Panc1 (cell line): ENCODE data around the gene MYL2. TPM values are rescaled to one million over a fixed set of nuclear protein-coding genes. Genes with fewer than 3 reads are reported as not detected.

ENCODE experiments used
- ATAC-seq: fragments of 200-7000 bp; cut with Tn5 transposase; 2 replicates; pipeline ENCODE4 v1.9.1; 2020; ENCODE audit warnings: mild to moderate bottlenecking, moderate library complexity
- BruUV-seq: library from RNA; stranded (reverse); fragments of 400-500 nt; replicated peaks from 2 replicates; lab custom pipeline; 2021; lab: Mats Ljungman, UMichigan
- CTCF ChIA-PET: fragments of 300-600 bp; sonication (Branson Sonifier 250); formaldehyde crosslinking; loops from one replicate; lab custom pipeline; 2022; ENCODE audit warnings: antibody characterized with exemption; lab: Charles Lee
- POLR2A ChIA-PET: fragments of 300-600 bp; sonication (Branson Sonifier 250); formaldehyde crosslinking; loops from one replicate; lab custom pipeline; 2022; ENCODE audit warnings: antibody characterized with exemption; lab: Charles Lee
- DNase-seq: peaks from one replicate; pipeline ENCODE4 v3.0.0-alpha.2; 2010; ENCODE audit warnings: low read depth, low spot score
- H3K27ac ChIP-seq: 2 replicates; pipeline ENCODE4 v1.5.1; 2011; ENCODE audit warnings: mild to moderate bottlenecking, low read length, inconsistent platforms
- H3K27me3 ChIP-seq: fragments of 200-500 bp; sonication (Bioruptor generic); 2 replicates; pipeline ENCODE4 v1.6.0; 2014; ENCODE audit warnings: low read length, inconsistent platforms; ENCODE audit not compliant: control insufficient read depth, insufficient read depth
- H3K36me3 ChIP-seq: fragments of 200-500 bp; sonication (Bioruptor generic); 2 replicates; pipeline ENCODE4 v1.5.1; 2014; ENCODE audit warnings: inconsistent platforms, mild to moderate bottlenecking, low read length, moderate library complexity; ENCODE audit not compliant: control insufficient read depth, insufficient read depth
- H3K4me1 ChIP-seq: 2 replicates; pipeline ENCODE4 v1.5.1; 2011; ENCODE audit warnings: inconsistent platforms, mild to moderate bottlenecking, low read length, moderate library complexity; ENCODE audit not compliant: control insufficient read depth, insufficient read depth
- H3K4me3 ChIP-seq, 2 experiments: 2 replicates each; pipeline ENCODE4 v1.5.1; 2011 to 2012; ENCODE audit warnings: low read depth in 2 of 2, low read length in 2 of 2, mild to moderate bottlenecking in 2 of 2, inconsistent platforms in 1 of 2, moderate library complexity in 1 of 2
- H3K9me3 ChIP-seq: fragments of 200-500 bp; sonication (Bioruptor generic); 2 replicates; pipeline ENCODE4 v1.5.1; 2014; ENCODE audit warnings: low read depth, mild to moderate bottlenecking, inconsistent platforms, low read length, moderate library complexity; ENCODE audit not compliant: control insufficient read depth, insufficient read depth
- POLR2AphosphoS5 ChIP-seq: IDR thresholded peaks from 2 replicates; pipeline ENCODE4 v1.6.1; 2012; ENCODE audit warnings: mild to moderate bottlenecking, low read depth, low read length, moderate library complexity
- REST ChIP-seq, 2 experiments: IDR thresholded peaks; 2 replicates each; pipeline ENCODE4 v1.6.1; 2011 to 2012; ENCODE audit warnings: low read depth in 2 of 2, control low read depth in 1 of 2, low read length in 1 of 2, mild to moderate bottlenecking in 1 of 2, moderate library complexity in 1 of 2; ENCODE audit not compliant: insufficient read depth in 1 of 2
- SIN3A ChIP-seq: IDR thresholded peaks from 2 replicates; pipeline ENCODE4 v1.6.1; 2012; ENCODE audit warnings: low read depth, mild to moderate bottlenecking, low read length, moderate library complexity, borderline replicate concordance; ENCODE audit not compliant: insufficient read depth
- TCF7L2 ChIP-seq: IDR thresholded peaks from 2 replicates; pipeline ENCODE4 v1.6.1; 2011; ENCODE audit warnings: mild to moderate bottlenecking, low read depth, low read length, inconsistent platforms
- in situ Hi-C: cut with HindIII; loops from 2 replicates; pipeline ENCODE4 v1.10.0; 2016; ENCODE audit warnings: low sequenced_read_pairs, low pct_unique_long_range_greater_than_20kb
- intact Hi-C: fragments of 100-400 bp; cut with micrococcal nuclease; formaldehyde crosslinking; loops from one replicate; pipeline ENCODE4 v1.10.0; 2022; ENCODE audit not compliant: unreplicated experiment
- total RNA-seq: library from RNA; stranded (reverse); gene quantifications from one replicate; pipeline ENCODE4 v1.2.1, GENCODE V29; 2021; ENCODE audit not compliant: unreplicated experiment
- TF ChIP-seq, protein P1 (sequence below): fragments of 450-650 bp; IDR thresholded peaks from 2 replicates; pipeline ENCODE4 v1.5.1; 2017; ENCODE audit warnings: mild to moderate bottlenecking

Gene MYL2
- total RNA-seq, 1 experiment from 2014 or later = not detected

DNA sequence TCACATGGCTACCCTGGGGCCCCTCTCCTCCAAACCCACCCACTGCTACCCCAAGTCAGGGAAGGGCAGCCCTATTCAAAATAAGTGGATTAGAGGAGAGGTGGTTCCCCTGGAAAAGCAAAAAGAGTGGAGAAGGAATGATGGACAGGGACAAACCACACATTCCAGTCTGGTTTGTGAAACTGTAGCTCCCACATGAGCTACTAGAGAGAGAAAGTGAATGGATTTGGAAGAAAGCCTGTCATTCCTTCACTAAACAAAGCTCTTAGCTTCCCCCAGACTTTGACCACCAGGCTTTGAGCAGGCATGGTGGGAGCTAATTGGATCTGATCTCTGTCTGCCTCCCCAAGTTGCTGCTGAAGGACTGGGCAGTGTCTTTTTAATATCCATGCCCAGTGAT lies 45.6 kb downstream of the MYL2 start:
- peaks cover 4% of the 10 kb centered on the region; the same call in 1 of the 2 replicates for H3K27me3 ChIP-seq
- no TSS peak for BruUV-seq
- H3K4me1 ChIP-seq = no peaks in the 10 kb centered on the region
- in situ Hi-C loops = no loop called here
- ChIA-PET POLR2A (no interaction called here), CTCF (no interaction called here)
- intact Hi-C loops = no loop called here
- DNase-seq (no peak), ATAC-seq (no peak)
- H3K4me3 ChIP-seq = no peak overlapping the region
- TF ChIP-seq SIN3A (no peak), POLR2AphosphoS5 (no peak), REST (IDR thresholded peaks at IDR 0.05; ENCODE audit: insufficient read depth in 1 of 2, low read depth in 2 of 2, low read length in 1 of 2) (no peak), TCF7L2 (no peak)
- TF ChIP-seq, protein P1, sequence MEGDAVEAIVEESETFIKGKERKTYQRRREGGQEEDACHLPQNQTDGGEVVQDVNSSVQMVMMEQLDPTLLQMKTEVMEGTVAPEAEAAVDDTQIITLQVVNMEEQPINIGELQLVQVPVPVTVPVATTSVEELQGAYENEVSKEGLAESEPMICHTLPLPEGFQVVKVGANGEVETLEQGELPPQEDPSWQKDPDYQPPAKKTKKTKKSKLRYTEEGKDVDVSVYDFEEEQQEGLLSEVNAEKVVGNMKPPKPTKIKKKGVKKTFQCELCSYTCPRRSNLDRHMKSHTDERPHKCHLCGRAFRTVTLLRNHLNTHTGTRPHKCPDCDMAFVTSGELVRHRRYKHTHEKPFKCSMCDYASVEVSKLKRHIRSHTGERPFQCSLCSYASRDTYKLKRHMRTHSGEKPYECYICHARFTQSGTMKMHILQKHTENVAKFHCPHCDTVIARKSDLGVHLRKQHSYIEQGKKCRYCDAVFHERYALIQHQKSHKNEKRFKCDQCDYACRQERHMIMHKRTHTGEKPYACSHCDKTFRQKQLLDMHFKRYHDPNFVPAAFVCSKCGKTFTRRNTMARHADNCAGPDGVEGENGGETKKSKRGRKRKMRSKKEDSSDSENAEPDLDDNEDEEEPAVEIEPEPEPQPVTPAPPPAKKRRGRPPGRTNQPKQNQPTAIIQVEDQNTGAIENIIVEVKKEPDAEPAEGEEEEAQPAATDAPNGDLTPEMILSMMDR = no peak
- no peaks in the 10 kb centered on the region for H3K9me3 ChIP-seq
- no peaks in the 10 kb centered on the region for H3K36me3 ChIP-seq
- H3K27ac ChIP-seq = no peak overlapping the region

DNA sequence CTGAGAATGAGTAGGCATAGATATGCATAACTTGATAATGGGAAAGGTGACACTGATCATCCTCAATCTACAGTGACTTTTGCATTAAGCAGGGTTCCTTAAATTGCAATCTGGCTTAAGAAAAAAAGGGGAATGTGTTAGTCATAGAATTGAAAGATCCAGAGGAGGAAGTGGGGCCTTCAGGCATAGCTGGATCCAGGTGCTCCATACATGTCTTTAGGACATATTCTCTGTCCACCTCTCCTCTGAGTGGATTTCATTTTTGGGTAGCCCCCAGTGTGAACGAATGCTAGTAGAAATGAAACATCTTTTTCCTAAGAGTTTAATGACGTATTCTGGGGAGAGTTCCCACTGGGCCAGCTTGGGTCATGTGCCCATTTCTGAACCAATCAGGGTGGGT lies 46.0 kb downstream of the MYL2 start:
- ATAC-seq = no peak
- H3K4me1 ChIP-seq = no peaks in the 10 kb centered on the region
- H3K4me3 ChIP-seq = no peak overlapping the region
- no peaks in the 10 kb centered on the region for H3K9me3 ChIP-seq
- DNase-seq = no peak
- H3K36me3 ChIP-seq = no peaks in the 10 kb centered on the region
- peaks cover 4% of the 10 kb centered on the region; the same call in 1 of the 2 replicates for H3K27me3 ChIP-seq
- TF ChIP-seq POLR2AphosphoS5 = no peak
- TF ChIP-seq SIN3A = no peak
- no peak for TF ChIP-seq TCF7L2
- TF ChIP-seq REST (IDR thresholded peaks at IDR 0.05; ENCODE audit: insufficient read depth in 1 of 2, low read depth in 2 of 2, low read length in 1 of 2) = no peak
- TF ChIP-seq, protein P1 = no peak
- intact Hi-C loops (no loop called here), in situ Hi-C loops (no loop called here)
- ChIA-PET CTCF (no interaction called here), POLR2A (no interaction called here)
- no TSS peak for BruUV-seq
- H3K27ac ChIP-seq = no peak overlapping the region
